ENCODE measurements around the gene NRIP2.

DNA sequence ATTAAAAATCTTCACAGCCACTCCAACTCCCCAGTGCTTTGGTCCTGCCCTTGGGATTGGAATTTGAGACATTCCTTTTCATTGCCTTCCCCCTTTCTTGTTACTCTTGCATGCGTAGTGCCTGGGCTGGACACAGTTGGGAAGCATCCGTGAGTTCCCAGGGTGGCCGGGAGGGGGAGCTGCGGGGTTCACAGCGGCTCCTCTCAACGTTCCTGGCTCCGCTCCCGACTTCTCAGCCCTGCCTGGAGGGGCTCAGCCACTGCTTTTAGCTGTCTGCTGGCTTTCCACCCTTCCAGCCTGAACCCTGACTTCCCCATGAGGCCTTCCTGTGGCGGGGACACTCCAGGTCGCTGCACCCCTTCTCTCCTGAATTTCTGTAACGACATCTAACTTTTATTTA lies 18.8 kb upstream of the NRIP2 start:
- TF ChIP-seq CTCF (conservative IDR thresholded peaks at IDR 0.05 in 1 of 2, IDR thresholded peaks at IDR 0.05 in 1 of 2; ENCODE audit: low read depth in 1 of 2, low read length in 2 of 2) (peak; percentile 86 to 92), EZH2 (IDR thresholded peaks at IDR 0.05; ENCODE audit: low read length, missing control alignments) (no peak)

Measured in fibroblast of lung (primary cell).